Myocyte (in vitro differentiated cells): ENCODE results near the gene IFITM10. TPM values are rescaled to one million over a fixed set of nuclear protein-coding genes. Genes with fewer than 3 reads are reported as not detected.

Source experiments
- DNase-seq: peaks from one replicate; pipeline ENCODE4 v3.0.0-alpha.2; 2012; ENCODE audit warnings: low read depth
- total RNA-seq: library from RNA; depleted of rRNA; stranded (reverse); fragments of >200 nt; gene quantifications from 2 replicates; pipeline ENCODE4 v1.2.3, GENCODE V29; 2014

The IFITM10 gene
- total RNA-seq, 1 donor from 2014 or later, result 3.9 TPM

GRCh38 chr11:1719781-1720180 lies 30.6 kb downstream of the IFITM10 start:
- DNase-seq, result no peak

- no peak for DNase-seq
These were observed 32.1 kb downstream of the IFITM10 start for GRCh38 chr11:1718326-1718725.

- DNase-seq, result peak; percentile 72
These were observed 32.6 kb downstream of the IFITM10 start for GRCh38 chr11:1717745-1718144.

- no peak for DNase-seq
These were observed 35.2 kb downstream of the IFITM10 start for GRCh38 chr11:1714908-1715885.

- DNase-seq, result no peak
These were observed 41.7 kb downstream of the IFITM10 start for GRCh38 chr11:1708716-1709115.

- DNase-seq, result no peak
These were observed 42.6 kb downstream of the IFITM10 start for GRCh38 chr11:1707751-1708150.

GRCh38 chr11:1706634-1707400 lies 43.6 kb downstream of the IFITM10 start:
- DNase-seq, result no peak

- no peak for DNase-seq
These were observed 45.0 kb downstream of the IFITM10 start for GRCh38 chr11:1705126-1706052.

- DNase-seq, result no peak
These were observed 47.2 kb downstream of the IFITM10 start for GRCh38 chr11:1703146-1703545.

- no peak for DNase-seq
These were observed 47.9 kb downstream of the IFITM10 start for GRCh38 chr11:1702506-1702905.

- DNase-seq, result peak; percentile 30
These were observed 49.1 kb downstream of the IFITM10 start for GRCh38 chr11:1701091-1701807.

- no peak for DNase-seq
These were observed 50.6 kb downstream of the IFITM10 start for GRCh38 chr11:1699771-1700170.

- no peak for DNase-seq
These were observed 53.5 kb downstream of the IFITM10 start, which contains the start of gene KRTAP5-6 for GRCh38 chr11:1696608-1697570. KRTAP5-6 (plus strand) TSS chr11:1697195; CDS start chr11:1697246, 51 bp downstream.

GRCh38 chr11:1695548-1696108 lies 54.8 kb downstream of the IFITM10 start:
- DNase-seq, result no peak

- DNase-seq, result no peak
These were observed 55.4 kb downstream of the IFITM10 start for GRCh38 chr11:1694846-1695547.

GRCh38 chr11:1694064-1694845 lies 56.1 kb downstream of the IFITM10 start:
- DNase-seq, result peak; percentile 78
